HG03457 (cell line): ENCODE measurements around the gene NPIPA1.
A peak's percentile ranks its signal among the peaks of the same experiment; 100 is the strongest.
"Not testable (repeated sequence)": the region's sequence is repeated elsewhere in the genome, so short reads cannot be mapped to it uniquely, and the experiment has no call there.

Source experiments
- ATAC-seq: cut with Tn5 transposase; IDR thresholded peaks from one replicate; pipeline ENCODE4 v1.9.1; 2021; ENCODE audit warnings: moderate number of reproducible peaks; ENCODE audit not compliant: unreplicated experiment

NPIPA1 gene

GRCh38 chr16:14929176-14929575 lies 8.1 kb upstream of the NPIPA1 start:
- ATAC-seq: not testable (repeated sequence)

DNA sequence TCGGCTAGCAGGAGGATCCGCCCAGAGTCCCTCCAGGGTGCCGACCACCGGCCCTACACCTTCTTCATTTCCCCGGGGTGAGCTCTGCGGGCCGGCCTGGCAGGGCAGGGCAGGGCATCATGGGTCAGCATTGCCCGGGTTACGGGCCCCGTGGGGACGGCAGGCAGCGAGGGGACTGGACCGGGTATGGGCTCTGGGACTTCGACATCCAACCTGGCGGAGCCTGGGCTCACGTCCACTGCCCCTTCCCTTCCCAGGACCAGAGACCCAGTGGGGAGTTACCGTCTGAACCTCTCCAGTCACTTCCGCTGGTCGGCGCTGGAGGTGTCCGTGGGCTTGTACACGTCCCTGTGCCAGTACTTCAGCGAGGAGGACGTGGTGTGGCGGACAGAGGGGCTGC lies 7.0 kb upstream of the NPIPA1 start:
- ATAC-seq: not testable (repeated sequence)

DNA sequence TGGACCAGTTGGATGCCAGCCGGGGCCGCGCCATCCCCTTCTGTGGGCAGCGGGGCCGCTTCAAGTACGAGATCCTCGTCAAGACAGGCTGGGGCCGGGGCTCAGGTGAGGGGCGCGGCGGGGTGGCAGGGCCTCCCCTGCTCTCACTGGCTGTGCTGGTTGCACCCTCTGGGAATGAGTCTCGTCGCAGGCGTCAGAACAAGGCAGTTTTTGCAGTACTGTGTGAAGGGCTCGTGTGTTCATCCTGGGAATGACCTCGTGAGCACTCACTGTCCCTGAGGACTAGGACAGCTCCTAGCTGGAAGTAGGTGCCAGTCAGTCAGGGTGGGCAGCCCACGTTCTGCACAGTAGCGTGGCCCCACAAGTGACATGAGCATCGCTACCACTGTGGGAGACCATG lies 6.3 kb upstream of the NPIPA1 start:
- ATAC-seq: not testable (repeated sequence)

DNA sequence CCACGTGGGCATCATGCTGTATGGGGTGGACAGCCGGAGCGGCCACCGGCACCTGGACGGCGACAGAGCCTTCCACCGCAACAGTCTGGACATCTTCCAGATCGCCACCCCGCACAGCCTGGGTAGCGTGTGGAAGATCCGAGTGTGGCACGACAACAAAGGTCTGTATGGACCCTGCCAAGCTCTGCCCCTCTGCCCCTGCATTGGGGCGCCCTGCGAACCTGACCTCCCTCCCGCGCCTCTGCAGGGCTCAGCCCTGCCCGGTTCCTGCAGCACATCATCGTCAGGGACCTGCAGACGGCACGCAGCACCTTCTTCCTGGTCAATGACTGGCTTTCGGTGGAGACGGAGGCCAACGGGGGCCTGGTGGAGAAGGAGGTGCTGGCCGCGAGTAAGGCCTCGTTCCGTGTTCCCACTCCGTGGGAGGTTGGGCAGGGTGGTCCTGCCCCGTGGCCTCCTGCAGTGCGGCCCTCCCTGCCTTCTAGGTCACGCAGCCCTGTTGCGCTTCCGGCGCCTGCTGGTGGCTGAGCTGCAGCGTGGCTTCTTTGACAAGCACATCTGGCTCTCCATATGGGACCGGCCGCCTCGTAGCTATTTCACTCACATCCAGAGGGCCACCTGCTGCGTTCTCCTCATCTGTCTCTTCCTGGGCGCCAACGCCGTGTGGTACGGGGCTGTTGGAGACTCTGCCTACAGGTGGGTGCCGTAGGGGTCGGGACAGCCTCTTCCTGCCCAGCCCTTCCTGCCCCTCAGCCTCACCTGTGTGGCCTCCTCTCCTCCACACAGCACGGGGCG lies 4.5 kb upstream of the NPIPA1 start:
- ATAC-seq: not testable (repeated sequence)

DNA sequence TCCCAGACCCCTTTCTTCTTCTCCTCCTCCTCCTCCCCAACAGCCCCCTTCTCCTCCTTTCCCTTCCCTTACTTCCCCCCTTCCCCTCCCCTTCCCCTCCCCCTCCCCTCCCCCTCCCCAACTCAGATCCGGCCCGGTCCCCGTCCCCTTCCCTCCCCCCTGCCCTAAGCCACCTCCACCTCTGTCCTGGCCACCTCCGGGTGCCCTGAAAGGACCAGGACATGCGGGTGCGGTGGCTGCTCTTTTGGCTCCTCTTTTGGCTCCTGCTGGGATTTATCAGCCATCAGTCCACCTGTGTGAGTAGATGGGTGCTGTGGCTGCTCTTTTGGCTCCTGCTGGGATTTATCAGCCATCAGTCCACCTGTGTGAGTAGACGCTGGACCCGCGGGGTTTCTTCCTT lies 751 bp downstream of the NPIPA1 start:
- not testable (repeated sequence) for ATAC-seq

- ATAC-seq: not testable (repeated sequence)
Measured at GRCh38 chr16:14942686-14943085, 5.4 kb downstream of the NPIPA1 start.

DNA sequence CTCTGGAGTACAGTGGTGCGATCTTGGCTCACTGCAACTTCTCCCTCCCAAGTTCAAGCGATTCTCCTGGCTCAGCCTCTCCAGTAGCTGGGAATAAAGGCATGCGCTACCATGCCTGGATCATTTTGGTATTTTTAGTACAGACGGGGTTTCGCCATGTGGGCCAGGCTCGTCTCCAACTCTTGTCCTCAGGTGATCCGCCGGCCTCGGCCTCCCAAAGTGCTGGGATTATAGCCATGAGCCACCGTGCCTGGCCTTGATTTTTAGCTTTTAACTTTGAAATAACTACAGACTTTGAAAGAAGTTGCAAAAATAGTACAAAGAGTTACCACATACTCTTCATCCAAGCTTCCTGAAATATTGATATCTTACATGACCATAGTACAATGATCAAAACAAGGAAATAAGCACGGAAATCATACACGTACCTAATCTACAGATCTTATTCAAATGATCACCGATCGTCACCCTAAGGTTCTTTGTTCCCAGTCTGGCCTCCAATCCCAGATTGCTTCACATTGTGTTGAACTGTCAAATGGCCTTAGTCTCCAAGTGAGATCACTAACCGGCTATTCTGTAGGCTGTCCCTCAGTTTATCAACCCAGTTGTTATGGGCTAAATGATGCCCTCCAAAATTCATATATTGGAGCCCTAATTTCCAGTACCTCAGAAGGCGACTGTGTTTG lies 18.4 kb downstream of the NPIPA1 start:
- no peak for ATAC-seq

- ATAC-seq: no peak
Measured at GRCh38 chr16:14957576-14958322, 20.5 kb downstream of the NPIPA1 start.

DNA sequence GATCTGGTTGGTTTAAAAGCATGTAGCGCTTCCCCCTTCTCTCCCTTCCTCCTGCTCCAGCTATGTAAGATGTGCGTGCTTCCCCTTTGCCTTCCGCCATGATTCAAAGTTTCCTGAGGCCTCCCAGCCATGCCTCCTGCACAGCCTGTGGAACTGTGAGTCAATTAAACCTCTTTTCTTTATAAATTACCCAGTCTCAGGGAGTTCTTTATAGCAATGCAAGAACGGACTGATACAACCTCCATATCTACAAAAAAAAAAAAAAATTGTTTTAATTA lies 21.0 kb downstream of the NPIPA1 start:
- no peak for ATAC-seq

DNA sequence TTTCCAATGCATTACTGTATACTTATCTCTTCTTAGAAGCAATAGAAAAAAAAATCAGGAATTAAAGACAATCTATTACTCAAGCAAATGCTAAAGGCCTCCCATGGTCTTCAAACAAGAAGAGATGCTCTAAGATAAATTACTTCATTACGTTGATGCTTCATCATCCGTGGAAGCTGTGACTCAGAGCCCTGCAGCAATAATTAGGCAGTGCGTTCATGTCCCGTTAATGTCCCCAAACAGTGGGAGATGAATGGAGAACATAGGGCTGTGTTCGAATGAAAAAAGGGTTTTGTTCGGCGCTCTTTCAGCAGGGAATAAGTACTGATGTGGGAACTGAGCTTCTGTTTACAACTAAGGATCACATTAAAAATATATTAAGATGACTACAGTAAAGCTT lies 21.7 kb downstream of the NPIPA1 start:
- ATAC-seq: no peak

GRCh38 chr16:14961405-14962186 lies 24.4 kb downstream of the NPIPA1 start:
- no peak for ATAC-seq

DNA sequence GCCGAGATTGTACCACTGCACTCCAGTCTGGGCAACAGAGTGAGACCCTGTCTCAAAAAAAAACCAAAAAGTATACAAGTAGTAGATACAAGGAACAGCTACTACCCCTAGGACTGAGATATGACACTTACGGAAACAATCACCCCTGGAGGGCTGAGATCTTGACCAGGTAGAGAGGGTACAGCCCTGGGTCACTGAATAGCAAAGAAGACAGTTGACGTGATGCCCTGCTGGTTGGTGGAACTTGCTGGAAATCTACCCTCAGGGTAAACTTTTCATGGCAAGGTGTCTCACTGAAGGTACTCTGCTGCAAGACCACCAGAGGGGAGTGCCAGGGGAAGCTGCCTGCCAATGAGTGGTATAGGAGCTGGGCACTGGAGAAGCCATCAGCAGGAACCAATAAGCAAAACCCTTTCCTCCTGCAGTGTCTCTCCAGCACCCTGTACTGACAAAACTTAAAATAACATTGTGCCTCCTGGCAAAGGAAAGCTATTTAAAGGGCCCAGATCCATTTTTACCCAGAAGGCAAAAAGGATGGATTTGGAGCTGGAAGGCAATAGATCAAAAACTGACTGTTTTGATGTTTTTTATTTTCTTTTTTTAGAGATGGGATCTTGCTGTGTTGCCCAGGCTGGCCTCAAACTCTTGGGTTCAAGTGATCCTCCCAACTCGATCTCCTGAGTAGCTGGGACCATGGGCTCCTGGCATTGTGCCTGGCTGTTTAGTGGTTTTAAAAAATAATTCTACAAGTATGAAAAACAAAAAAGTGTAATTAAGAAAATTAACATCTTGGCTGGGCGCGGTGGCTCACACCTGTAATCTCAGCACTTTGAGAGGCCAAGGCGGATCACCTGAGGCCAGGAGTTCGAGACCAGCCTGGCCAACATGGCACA lies 26.3 kb downstream of the NPIPA1 start:
- ATAC-seq: no peak

- no peak for ATAC-seq
Measured at GRCh38 chr16:14965328-14965727, 28.1 kb downstream of the NPIPA1 start.

DNA sequence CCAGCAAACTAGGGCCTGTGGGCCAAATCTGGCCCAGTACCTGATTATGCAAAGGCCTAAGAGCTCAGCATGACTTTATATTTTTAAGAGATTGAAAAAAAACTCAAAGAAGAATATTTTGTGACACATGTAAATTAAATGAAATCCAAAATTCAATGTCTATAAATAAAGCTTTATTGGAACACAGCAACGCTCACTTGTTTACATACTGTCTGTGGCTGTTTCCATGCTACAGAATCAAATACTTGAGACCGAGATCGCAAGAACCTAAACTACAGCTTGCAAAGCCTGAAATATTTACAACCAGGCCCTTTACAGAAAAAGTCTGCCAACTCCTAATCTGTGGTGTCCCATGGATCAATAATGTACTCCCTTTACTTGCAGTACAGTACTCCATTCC lies 32.6 kb downstream of the NPIPA1 start:
- ATAC-seq: not testable (repeated sequence)

DNA sequence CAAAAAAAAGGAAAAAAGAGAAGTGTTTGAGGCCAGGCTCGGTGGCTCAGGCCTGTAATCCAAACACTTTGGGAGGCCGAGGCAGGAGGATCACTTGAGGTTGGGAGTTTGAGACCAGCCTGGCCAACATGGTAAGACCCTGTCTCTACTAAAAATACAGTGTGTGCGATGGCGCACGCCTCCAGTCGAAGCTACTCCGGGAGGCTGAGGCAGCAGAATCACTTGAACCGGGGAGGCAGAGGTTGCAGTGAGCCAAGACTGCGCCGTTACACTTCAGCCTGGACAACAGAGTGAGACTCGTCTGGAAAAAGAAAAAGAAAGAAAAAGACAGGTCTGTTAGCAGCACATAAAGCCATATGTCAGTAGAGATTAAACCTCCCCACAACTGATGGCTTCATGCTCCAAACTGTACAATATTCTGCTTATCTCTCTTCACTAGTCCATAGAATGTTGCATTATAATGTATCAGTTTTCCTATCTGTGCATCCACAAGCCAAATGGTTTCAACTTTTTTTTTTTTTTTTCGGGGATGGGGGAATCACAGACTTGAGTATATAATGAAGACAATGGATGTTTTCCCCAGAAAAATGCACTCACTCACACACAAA lies 34.5 kb downstream of the NPIPA1 start:
- ATAC-seq: not testable (repeated sequence)

GRCh38 chr16:14973785-14974322 lies 36.6 kb downstream of the NPIPA1 start:
- not testable (repeated sequence) for ATAC-seq

- not testable (repeated sequence) for ATAC-seq
Measured at GRCh38 chr16:14974331-14974655, 37.0 kb downstream of the NPIPA1 start.

GRCh38 chr16:14974656-14975417 lies 37.6 kb downstream of the NPIPA1 start, which contains the start of gene PDXDC1:
Gene PDXDC1, plus strand, starts transcription at chr16:14975026. Its CDS starts 174 bp downstream, at chr16:14975200.
- peak; percentile 82 for ATAC-seq
